HepG2 (cell line): ENCODE data around the gene PUS7. TPM values are rescaled to one million over a fixed set of nuclear protein-coding genes. Genes with fewer than 3 reads are reported as not detected.
A peak's percentile ranks its signal among the peaks of the same experiment; 100 is the strongest.

Source experiments
- BRF2 ChIP-seq: sonication (generic); formaldehyde crosslinking; IDR thresholded peaks from 2 replicates; pipeline ENCODE4 v1.8.1; 2022; ENCODE audit warnings: mild to moderate bottlenecking, missing genetic modification reagents
- CBX1 ChIP-seq: IDR thresholded peaks from one replicate; pipeline ENCODE4 v1.6.1; 2016; ENCODE audit warnings: antibody characterized with exemption, low read depth
- DMAP1 ChIP-seq: IDR thresholded peaks from 2 replicates; pipeline ENCODE4 v1.6.1; 2016
- DRAP1 ChIP-seq: IDR thresholded peaks from 2 replicates; pipeline ENCODE4 v1.6.1; 2016; ENCODE audit warnings: missing genetic modification reagents, missing compliant biosample characterization
- FOXK1 ChIP-seq: sonication (generic); formaldehyde crosslinking; IDR thresholded peaks from 2 replicates; pipeline ENCODE4 v1.4.0; 2020; ENCODE audit warnings: low read depth, missing genetic modification reagents, borderline replicate concordance
- GABPA ChIP-seq, 2 experiments: IDR thresholded peaks; 2 replicates each; pipeline ENCODE4 v1.6.1; 2011 to 2016; ENCODE audit warnings: low read depth in 2 of 2, low read length in 1 of 2, missing biosample characterization in 1 of 2, missing genetic modification characterization in 1 of 2
- GTF3A ChIP-seq: sonication (generic); formaldehyde crosslinking; conservative IDR thresholded peaks from 2 replicates; pipeline ENCODE4 v1.4.0; 2020; ENCODE audit warnings: mild to moderate bottlenecking, missing genetic modification reagents
- HMGA1 ChIP-seq: sonication (generic); formaldehyde crosslinking; conservative IDR thresholded peaks from 2 replicates; pipeline ENCODE4 v1.4.0; 2020; ENCODE audit warnings: missing genetic modification reagents
- HNRNPLL ChIP-seq: fragments of 200-400 bp; formaldehyde crosslinking; IDR thresholded peaks from 2 replicates; pipeline ENCODE4 v1.6.1; 2017; ENCODE audit warnings: mild to moderate bottlenecking, low read depth, low read length; ENCODE audit not compliant: poor library complexity, severe bottlenecking
- KLF6 ChIP-seq: IDR thresholded peaks from 2 replicates; pipeline ENCODE4 v1.8.0; 2016; ENCODE audit warnings: missing biosample characterization, missing genetic modification reagents
- KMT2A ChIP-seq: sonication (generic); formaldehyde crosslinking; IDR thresholded peaks from 2 replicates; pipeline ENCODE4 v1.4.0; 2020; ENCODE audit warnings: missing genetic modification reagents
- MIER2 ChIP-seq: IDR thresholded peaks from 2 replicates; pipeline ENCODE4 v1.6.1; 2016; ENCODE audit warnings: missing biosample characterization, missing genetic modification reagents
- MIER3 ChIP-seq: IDR thresholded peaks from 2 replicates; pipeline ENCODE4 v1.6.1; 2016; ENCODE audit warnings: missing compliant biosample characterization, borderline replicate concordance
- PITX1 ChIP-seq: sonication (generic); formaldehyde crosslinking; IDR thresholded peaks from 2 replicates; pipeline ENCODE4 v1.5.1; 2020; ENCODE audit warnings: mild to moderate bottlenecking, missing genetic modification reagents
- RARG ChIP-seq: sonication (generic); formaldehyde crosslinking; IDR thresholded peaks from 2 replicates; pipeline ENCODE4 v1.4.0; 2020; ENCODE audit warnings: low read depth, mild to moderate bottlenecking, missing genetic modification reagents
- RFXANK ChIP-seq: IDR thresholded peaks from 2 replicates; pipeline ENCODE4 v1.6.1; 2016
- SOX6 ChIP-seq, 2 experiments: fragments of 450-650 bp in 1 of 2; sonication (generic) in 1 of 2; formaldehyde crosslinking in 1 of 2; IDR thresholded peaks; 2 replicates each; pipeline versions ENCODE4 v1.4.0 to v1.6.1; 2017 to 2020; ENCODE audit warnings: antibody characterized with exemption in 1 of 2, mild to moderate bottlenecking in 1 of 2, missing genetic modification reagents in 1 of 2
- SRY ChIP-seq: sonication (generic); formaldehyde crosslinking; IDR thresholded peaks from 2 replicates; pipeline ENCODE4 v1.8.0; 2022; ENCODE audit warnings: mild to moderate bottlenecking, missing genetic modification reagents
- TAF1 ChIP-seq: sonication (generic); formaldehyde crosslinking; IDR thresholded peaks from 2 replicates; pipeline ENCODE4 v1.4.0; 2020; ENCODE audit warnings: missing genetic modification reagents
- YEATS4 ChIP-seq: sonication (generic); formaldehyde crosslinking; IDR thresholded peaks from 2 replicates; pipeline ENCODE4 v1.4.0; 2020; ENCODE audit warnings: missing genetic modification reagents, borderline replicate concordance
- ZBTB42 ChIP-seq: sonication (generic); formaldehyde crosslinking; IDR thresholded peaks from 2 replicates; pipeline ENCODE4 v1.5.0; 2020; ENCODE audit warnings: mild to moderate bottlenecking, missing genetic modification reagents
- ZNF12 ChIP-seq: sonication (generic); formaldehyde crosslinking; IDR thresholded peaks from 2 replicates; pipeline ENCODE4 v1.5.0; 2020; ENCODE audit warnings: missing genetic modification reagents
- ZNF264 ChIP-seq: sonication (generic); formaldehyde crosslinking; IDR thresholded peaks from 2 replicates; pipeline ENCODE4 v1.4.0; 2020; ENCODE audit warnings: missing genetic modification reagents
- ZNF558 ChIP-seq: sonication (generic); formaldehyde crosslinking; IDR thresholded peaks from 2 replicates; pipeline ENCODE4 v1.9.0; 2022; ENCODE audit warnings: mild to moderate bottlenecking, missing genetic modification reagents, borderline replicate concordance
- ZNF597 ChIP-seq: sonication (generic); formaldehyde crosslinking; IDR thresholded peaks from 2 replicates; pipeline ENCODE4 v1.5.0; 2020; ENCODE audit warnings: missing genetic modification reagents
- polyA plus RNA-seq, 8 experiments: library from polyadenylated mRNA; depleted of rRNA in 3 of 8; stranded (reverse) in 7 of 8; unstranded in 1 of 8; fragments of >200 nt; fragmentation: Illumina TruSeq in 4 of 8; extraction: Trizol in 4 of 8; gene quantifications; 2 replicates each; pipeline versions ENCODE4 v1.2.1 to v1.2.3, GENCODE V29; 2011 to 2016; ENCODE audit warnings: low read depth in 4 of 8, missing spikeins in 1 of 8, mixed read lengths in 1 of 8; ENCODE audit not compliant: insufficient read depth in 1 of 8
- total RNA-seq, 5 experiments: library from RNA; depleted of rRNA; stranded (reverse); fragments of >200 nt; fragmentation: Illumina TruSeq; extraction: Trizol; gene quantifications; 2 replicates each; pipeline ENCODE4 v1.2.3, GENCODE V29; 2016; ENCODE audit warnings: low read depth in 1 of 5

PUS7 gene
- total and polyA plus RNA-seq, 2 of the 13 experiments (the other 11 are each of a cell fraction or from before 2014, with no cell fraction given) = 14.4 to 41.2 TPM

GRCh38 chr7:105521027-105521716, 899 bp downstream of the PUS7 start (continued):
- TF ChIP-seq KLF6 (CRISPR knock-in tag) (0 out of 2 replicates have a peak, but pooled peaks have one; percentile 1), HNRNPLL (no peak), HMGA1 (CRISPR knock-in tag) (no peak), FOXK1 (CRISPR knock-in tag) (no peak), DRAP1 (0 out of 2 replicates have a peak, but pooled peaks have one; percentile 8), TAF1 (CRISPR knock-in tag) (peak; percentile 33), SOX6 (IDR thresholded peaks at IDR 0.05) (no peak), SOX6 (CRISPR knock-in tag; IDR thresholded peaks at IDR 0.05) (no peak), DMAP1 (peak; percentile 80), ZNF12 (CRISPR knock-in tag) (no peak), GTF3A (CRISPR knock-in tag) (0 out of 2 replicates have a peak, but pooled peaks have one; percentile 12), MIER3 (peak; percentile 32; the same call in 1 of the 2 replicates), BRF2 (CRISPR knock-in tag) (no peak), PITX1 (CRISPR knock-in tag) (no peak), ZBTB42 (CRISPR knock-in tag) (0 out of 2 replicates have a peak, but pooled peaks have one; percentile 52), RARG (CRISPR knock-in tag) (no peak), KMT2A (CRISPR knock-in tag) (no peak; the same call in 1 of the 2 replicates), MIER2 (CRISPR knock-in tag) (no peak), CBX1 (no peak), ZNF597 (CRISPR knock-in tag) (no peak), RFXANK (no peak), SRY (CRISPR knock-in tag) (no peak), YEATS4 (peak; percentile 45; the same call in 1 of the 2 replicates), ZNF264 (CRISPR knock-in tag) (0 out of 2 replicates have a peak, but pooled peaks have one; percentile 47), ZNF558 (CRISPR knock-in tag) (0 out of 2 replicates have a peak, but pooled peaks have one; percentile 23), GABPA (IDR thresholded peaks at IDR 0.05; ENCODE audit: low read depth, low read length) (no peak), GABPA (CRISPR knock-in tag; IDR thresholded peaks at IDR 0.05; ENCODE audit: low read depth) (no peak)
